UCSD-AML1 (cell line): ENCODE data around the gene ADGRF4.

Experiments used
- DNase-seq: peaks from one replicate; lab custom pipeline; 2025; ENCODE audit not compliant: unreplicated experiment; lab: John Stamatoyannopoulos, UW

ADGRF4 gene

DNA sequence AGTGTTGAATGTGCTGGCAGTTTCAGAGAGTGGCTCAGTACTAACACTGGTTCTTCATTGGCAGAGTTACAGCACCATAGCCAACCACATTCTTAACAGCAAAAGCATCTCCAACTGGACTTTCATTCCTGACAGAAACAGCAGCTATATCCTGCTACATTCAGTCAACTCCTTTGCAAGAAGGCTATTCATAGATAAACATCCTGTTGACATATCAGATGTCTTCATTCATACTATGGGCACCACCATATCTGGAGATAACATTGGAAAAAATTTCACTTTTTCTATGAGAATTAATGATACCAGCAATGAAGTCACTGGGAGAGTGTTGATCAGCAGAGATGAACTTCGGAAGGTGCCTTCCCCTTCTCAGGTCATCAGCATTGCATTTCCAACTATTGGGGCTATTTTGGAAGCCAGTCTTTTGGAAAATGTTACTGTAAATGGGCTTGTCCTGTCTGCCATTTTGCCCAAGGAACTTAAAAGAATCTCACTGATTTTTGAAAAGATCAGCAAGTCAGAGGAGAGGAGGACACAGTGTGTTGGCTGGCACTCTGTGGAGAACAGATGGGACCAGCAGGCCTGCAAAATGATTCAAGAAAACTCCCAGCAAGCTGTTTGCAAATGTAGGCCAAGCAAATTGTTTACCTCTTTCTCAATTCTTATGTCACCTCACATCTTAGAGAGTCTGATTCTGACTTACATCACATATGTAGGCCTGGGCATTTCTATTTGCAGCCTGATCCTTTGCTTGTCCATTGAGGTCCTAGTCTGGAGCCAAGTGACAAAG is 17.0 kb upstream of the ADGRF4 start:
- DNase-seq, result no peak

DNA sequence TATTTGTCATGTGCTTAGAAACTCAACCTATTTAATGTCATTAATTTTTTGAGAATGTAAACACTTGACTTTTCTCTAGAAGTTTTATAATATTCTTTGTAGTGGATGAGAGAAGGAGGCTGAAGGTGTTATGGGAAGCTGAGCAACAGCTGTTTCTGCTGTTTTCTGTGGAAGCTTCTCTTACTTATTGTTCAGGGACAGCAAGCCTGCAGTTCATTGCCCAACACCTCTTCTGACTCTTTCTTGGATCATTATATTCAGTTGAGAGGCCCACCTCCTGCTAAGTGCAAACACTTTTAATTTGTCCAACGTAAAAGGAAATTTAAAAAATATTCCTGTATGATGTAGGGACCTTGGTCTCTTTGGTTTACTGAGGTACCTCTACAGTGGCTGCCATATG is 12.0 kb upstream of the ADGRF4 start:
- no peak for DNase-seq

DNA sequence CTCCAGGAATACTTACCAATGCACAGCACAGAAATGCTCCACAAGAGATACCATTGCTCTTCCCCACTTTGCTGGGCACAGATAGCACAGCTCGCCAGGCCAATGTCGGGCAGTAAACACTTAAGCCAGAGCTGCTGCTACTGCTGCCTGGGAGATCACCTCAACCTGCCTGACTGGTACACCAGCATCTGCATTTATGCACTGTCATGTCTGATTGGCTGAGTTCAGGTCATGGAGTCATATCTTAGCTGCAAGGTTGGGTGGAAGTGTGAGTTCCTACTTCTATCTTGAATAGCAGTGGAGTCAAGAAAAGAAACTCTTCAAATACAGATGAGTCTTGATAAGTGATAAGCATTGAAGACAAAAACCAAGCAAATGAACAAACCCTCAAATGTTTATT is 10.9 kb upstream of the ADGRF4 start:
- no peak for DNase-seq

DNA sequence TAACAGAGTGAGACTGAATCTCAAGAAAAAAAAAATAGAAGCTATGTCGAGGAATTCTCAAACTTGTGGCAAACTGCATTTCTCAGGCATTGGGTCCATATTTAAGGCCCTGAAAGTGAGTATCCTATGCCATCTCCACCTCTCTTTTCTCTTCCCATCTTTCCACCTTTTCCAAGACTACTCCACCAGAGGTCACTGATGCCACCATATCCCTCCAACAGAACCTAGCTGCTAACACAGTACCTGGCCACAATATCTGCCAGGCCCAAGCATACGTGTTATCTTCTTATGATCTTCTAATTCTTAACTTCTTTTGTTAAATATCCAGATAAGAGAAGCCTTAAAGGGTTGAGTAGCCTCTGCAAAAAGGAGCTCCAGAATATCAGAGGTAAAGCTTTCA is 8.2 kb upstream of the ADGRF4 start:
- DNase-seq, result no peak

DNA sequence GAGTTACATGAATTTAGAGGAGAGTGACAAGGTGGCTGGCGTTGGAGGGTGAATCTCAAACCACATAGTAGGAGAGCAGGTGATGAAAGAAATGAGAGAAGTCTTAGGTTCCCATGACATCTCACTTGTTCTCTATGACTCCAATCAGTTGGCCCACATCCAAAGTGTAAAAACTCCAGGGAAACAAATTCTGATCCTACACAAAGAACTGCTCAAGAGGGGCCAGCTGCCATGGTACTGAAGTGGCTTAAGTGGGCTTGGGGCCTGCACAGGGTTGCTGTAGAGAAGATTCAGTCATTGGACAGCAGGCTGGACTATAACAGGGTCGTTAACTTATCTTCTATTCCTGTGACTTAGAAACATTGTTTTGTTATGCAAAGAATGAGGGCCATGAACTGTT is 7.6 kb upstream of the ADGRF4 start:
- DNase-seq, result no peak

DNA sequence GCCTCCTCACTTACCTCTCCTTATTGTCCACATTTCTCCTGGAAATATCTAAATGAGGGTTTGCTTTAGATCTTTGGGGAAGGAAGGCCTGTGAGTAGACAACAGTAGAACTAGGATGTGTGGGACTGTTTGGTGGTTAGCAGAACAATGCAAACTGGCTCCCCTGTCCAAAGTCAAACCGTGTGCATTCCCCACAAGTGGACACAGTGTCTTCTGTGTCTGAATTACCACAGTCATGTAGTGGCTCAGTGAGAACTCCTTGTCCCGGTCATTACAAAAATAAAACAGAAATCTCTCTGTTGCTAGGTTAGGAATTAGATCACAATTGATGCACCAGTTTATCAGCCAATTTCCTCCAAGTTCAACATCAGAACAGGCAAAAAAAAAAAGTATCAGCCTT is 455 bp upstream of the ADGRF4 start:
- DNase-seq, result no peak

DNA sequence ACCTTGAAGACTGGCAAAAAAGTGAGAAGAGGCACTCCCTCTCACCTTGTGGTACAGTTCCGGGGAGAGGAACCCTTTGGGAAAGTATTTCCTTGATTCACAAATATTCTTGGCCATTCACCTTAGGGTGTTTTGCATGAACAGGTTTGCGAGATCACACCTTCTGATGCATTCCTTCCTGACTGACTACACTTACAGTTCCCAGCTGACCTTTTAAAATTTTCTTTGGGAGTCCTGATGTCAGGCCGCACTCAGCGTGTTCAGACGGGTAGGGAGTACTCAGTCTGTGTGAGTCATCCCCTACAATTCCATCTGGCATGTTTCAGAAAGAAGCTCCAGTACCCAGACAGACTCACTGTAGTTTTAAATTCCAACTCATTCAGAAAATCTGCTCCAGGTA is 1.7 kb downstream of the ADGRF4 start:
- no peak for DNase-seq

DNA sequence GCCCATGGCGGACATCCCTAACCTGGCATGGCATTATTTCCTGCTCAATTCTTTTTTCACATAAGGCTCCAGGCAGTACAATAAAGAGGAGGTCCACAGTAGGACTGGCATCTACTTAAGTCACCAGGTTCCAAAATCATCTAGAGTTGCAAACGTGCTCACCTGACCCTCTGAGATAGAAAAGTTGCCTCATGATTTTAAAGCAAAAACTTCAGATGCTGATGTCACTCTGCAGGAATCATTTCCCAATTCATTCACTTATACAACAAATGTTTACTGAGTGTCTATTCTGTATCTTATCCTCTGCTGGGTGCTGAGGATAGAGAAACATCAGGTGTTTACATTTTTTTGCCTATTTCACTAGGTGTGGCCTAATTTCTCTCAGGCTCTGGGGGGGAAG is 2.2 kb downstream of the ADGRF4 start:
- no peak for DNase-seq

DNA sequence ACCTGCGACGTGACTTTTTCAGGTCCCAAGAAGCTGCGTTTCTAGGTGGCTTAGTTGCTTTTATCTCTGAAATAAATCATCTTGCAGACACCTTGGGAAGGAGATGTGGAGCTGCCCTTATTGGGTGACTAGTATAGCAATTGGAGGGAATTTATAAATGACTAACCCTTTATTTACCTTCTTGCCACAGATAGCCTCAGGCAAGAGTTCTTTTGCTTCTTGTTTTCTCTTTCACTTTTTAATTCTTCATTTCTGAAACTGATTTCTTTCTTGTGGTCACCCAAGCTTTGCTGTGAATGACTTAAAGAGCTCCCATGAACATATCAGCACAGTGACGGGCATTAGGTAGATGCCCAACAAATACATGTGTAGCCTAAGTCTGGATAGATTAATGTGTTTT is 3.0 kb downstream of the ADGRF4 start:
- DNase-seq, result no peak

DNA sequence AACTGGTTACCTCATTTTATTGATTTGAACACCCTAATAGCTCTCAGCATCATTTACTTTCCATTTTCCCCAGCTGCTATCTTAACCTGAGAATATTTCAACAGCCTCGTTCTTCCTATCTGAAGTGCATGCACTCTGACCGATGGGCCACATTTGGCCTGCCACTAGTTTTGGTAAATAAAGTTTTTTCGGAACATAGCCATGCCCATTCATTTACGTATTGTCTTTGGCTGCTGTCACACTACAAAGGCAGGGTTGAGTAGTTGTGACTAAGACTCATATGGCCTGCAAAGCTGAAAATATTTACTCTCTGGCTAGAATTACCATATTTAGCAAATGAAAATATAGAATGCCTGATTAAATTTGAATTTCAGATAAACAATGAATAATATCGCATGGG is 10.8 kb downstream of the ADGRF4 start:
- no peak for DNase-seq

DNA sequence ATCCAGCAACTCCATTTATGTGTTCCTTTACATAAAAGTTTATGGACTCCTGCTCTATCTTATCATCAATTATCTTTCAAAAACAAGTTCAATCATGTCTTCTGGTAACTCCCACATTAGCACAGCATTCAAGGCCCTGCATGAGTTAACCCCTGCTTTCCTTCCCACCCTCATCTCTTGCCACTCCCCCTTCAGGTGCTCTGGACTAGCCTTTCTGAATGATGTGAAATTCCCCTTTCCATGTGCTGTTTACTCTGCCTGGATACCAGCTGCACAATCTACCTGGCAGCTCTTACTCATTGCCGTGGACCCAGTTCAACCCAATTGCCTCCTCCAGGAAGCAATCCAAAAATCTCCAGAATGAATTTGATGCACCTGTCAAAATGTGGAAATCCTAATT is 11.9 kb downstream of the ADGRF4 start:
- no peak for DNase-seq

DNA sequence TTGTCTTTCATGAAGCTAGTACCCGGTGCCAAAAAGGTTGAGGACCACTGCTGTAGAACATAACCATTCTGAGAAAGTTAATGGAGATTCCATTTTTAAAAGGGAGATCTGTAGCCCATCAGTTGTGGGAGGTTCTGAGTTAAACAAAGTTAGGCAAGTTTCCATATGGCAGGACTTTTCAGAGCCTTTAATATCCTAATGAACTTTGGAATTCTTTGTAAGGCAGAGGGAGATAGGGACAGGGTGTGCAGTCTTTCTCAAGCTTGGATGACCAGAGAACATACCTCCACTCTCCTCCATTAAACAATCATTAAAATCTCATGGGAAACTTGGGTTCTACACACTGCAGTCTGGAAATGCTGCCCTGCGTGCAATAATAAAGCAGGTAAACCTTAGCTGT is 14.8 kb downstream of the ADGRF4 start:
- DNase-seq, result no peak

DNA sequence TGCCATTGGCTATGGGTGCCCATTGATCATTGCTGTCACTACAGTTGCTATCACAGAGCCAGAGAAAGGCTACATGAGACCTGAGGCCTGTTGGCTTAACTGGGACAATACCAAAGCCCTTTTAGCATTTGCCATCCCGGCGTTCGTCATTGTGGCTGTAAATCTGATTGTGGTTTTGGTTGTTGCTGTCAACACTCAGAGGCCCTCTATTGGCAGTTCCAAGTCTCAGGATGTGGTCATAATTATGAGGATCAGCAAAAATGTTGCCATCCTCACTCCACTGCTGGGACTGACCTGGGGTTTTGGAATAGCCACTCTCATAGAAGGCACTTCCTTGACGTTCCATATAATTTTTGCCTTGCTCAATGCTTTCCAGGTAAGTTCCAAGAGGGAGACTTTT is 16.4 kb downstream of the ADGRF4 start:
- no peak for DNase-seq

DNA sequence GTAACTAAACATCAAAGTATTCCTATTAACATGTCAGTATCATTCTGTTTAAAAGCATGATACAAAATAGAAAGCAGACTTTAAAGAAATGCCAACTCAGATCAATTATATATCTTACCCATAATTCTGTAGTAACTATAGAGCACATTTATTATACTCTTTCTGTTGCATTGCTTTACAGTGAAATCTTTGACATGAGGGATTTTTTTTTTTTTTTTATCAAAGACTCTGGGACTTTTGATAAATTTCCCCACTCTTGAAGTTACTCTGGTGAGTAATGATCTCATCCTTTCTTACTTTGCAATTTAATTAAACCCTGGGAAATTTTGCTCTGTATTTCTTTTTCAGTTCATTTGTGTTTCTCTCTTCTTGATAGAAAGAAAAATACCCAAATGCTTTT is 17.4 kb downstream of the ADGRF4 start:
- no peak for DNase-seq

DNA sequence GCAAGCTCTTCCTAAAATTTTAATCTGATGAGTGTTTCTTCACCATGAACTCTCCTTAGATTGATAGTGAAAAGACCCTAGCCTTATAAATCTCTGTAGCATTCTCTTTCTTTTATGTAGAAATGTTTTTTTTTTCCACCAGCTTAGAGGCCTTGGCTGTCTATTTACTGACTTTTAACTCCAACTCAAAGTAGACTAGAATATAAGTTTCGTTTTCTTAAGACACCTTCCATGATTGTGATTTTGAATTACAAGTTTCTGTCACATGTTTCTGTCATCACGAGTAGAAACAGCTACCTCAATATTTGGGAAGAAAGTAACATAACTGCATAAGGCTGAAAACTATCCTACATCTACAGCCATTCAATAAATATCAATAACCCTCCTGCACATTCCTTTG is 17.8 kb downstream of the ADGRF4 start:
- no peak for DNase-seq

DNA sequence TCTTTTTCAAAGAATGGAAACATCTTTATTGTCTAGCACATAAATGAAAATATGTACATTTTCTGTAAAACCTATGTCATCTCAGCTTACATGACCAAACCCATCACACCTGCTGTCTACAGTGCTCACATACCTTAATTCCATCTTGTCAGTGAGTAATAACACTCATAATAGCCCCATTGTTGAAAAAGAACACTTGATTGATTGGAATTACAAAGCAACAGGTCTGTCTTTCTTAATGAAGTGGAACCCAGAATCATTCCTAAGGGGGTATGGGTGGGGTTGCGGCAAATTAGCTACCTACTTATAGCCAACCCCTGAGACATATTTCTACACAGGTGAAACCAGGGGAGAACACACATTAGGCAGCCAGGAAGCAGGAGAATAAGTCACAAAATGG is 20.2 kb downstream of the ADGRF4 start:
- no peak for DNase-seq

DNA sequence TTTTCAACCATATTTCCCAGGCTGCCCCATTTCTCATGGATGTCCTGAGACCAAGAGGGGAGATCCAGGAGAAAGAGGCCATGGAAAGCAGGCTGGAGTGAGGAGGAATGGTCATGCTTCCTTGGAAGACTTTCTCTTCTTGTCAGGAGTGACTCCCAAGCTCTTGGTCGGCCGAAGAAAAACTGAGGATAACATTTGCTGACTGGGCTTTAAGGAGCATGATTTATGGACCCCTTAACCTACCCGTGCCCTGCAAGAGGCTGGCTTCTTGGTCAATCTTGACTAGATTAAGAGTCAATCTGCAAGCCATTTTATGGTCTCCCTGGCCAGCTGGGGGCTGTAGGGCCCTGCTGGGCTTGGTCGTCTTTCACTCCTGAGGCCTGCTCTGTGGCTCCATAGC is 22.8 kb downstream of the ADGRF4 start:
- DNase-seq, result no peak

DNA sequence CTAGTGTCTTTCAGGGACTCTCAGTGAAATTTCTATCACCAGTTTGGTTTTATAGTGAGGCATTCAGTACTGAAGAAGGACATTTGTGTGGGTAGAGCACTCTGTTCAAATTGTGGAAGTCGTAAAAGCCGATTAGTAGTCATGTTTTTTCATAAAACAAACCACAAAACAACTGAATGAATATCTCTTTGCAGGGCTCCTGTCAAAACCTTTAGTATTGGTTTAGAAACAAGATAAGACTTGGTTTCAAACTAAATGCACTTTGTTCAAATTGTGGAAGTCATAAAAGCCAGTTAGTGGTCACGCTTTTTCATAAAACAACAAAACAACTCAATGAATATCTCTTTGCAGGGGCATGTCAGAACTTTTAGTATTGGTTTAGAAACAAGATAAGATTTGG is 23.8 kb downstream of the ADGRF4 start:
- no peak for DNase-seq

DNA sequence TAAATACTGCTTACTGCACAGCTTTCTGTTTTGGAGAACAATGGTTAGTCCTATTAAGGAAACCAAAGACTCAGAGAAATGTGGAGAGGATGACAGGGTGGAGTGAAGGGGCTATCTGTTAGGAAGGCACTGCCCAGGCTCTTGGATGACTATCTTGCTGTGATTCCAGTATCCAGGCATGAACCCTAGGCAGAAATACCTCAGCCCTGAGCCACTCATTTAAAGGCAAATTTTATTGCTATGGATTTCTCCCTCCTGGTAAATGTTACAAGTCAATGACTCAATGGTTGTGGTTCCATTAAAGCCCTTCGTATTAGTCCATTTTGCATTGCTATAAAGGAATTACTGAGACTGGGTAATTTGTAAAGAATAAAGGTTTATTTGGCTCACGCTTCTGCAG is 25.9 kb downstream of the ADGRF4 start:
- DNase-seq, result no peak

DNA sequence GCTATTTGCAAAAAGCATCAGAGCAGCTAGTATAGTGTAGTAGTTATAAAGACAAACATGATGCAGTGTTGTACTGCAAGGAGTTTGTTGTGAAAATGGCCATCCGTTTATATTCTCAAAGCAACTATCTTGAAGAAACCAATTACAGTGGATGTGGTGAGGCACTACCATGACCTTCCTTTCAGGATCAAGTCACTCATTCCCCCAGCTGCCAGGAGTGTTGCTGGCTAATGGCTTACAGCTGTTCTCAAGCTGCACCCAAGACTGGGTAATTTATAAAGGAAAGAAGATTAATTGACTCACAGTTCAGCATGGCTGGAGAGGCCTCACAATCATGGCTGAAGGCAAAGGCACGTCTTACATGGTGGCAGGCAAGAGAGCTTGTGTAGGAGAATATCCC is 29.0 kb downstream of the ADGRF4 start:
- no peak for DNase-seq

DNA sequence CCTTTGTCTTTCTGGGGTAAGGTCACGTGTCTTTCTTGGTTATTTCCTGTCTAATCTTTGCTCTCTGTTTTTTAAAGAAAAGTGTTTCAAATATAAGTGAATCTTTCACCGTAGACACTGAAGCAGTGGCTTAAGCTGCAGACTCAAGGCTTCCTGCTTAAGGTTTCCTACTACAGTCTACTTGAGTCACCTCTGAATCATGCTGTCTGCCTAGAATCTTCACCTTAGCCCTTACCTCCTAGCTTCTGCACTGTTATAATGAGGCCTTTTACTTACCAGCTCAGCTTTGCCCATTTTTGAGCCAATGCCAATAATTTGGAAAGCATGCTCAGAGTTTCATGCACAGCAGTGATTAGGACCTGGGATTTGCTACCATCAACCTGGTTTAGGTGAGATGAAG is 30.6 kb downstream of the ADGRF4 start:
- DNase-seq, result no peak

DNA sequence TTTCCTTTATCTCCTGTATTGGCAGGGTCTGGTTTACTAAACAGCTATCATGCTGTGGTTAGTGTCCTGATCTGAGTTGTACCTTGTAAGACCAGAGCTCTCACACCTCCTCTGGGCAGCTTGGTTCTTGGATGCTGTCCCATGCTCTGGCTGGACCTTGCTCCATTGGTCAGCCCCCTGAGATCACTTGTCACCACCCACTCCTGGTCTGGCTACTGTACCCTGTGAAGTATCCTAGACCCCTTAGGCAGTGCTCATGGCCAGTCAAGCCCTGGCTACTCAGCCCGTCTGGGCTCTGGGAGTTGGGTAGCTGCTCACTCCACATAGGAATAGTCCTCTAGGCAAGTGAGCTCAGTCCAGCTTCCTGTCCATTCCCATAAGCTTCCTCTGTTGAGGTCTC is 31.1 kb downstream of the ADGRF4 start:
- DNase-seq, result no peak

DNA sequence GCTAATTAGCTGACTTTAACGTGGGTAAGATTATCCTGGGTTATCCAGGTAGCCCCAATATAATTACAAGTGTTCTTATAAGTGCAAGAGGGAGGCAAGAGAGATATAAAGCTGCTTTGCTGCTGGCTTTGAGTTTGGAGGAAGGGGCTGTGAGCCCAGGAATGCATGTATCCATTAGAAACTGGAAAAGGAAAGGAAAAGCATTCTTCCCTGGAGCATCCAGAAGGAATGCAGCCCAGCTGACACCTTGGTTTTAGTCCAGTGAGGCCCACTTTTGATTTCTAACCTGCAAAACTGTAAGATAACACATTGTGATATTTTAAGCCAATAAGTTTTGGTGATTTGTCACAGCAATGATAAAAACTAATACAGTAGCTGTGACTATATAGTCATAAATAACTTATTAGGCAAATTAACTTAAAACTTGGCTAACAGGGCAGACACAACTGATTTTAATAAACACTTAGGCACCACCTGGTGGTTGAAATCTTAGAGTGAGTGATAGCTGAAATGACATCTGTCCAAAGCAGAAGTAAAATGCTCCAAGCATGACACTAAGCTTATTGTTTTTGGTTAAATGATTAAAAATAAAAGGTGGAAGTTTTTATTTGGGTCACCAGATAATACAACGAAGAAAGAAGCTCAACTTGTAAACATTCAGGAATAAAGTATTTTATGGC is 35.6 kb downstream of the ADGRF4 start:
- DNase-seq, result no peak
